K562 (cell line): ENCODE data around the gene OPRD1. TPM values are rescaled to one million over a fixed set of nuclear protein-coding genes. Genes with fewer than 3 reads are reported as not detected.

Experiments
- ATAC-seq: fragments of 200-7000 bp; cut with Tn5 transposase; 3 replicates; pipeline ENCODE4 v1.9.1; 2020; ENCODE audit warnings: moderate library complexity
- BruUV-seq: library from RNA; stranded (reverse); fragments of 400-500 nt; replicated peaks from 2 replicates; lab custom pipeline; 2021; lab: Mats Ljungman, UMichigan
- CTCF ChIA-PET: fragments of 300-600 bp; formaldehyde crosslinking; extraction: SDS; loops from one replicate; lab custom pipeline; 2021; ENCODE audit warnings: low intra/inter-chr PET ratio; lab: Yijun Ruan, JAX
- POLR2A ChIA-PET: fragments of 300-600, 350-650 bp; sonication (Branson Sonifier 250); formaldehyde crosslinking; extraction: SDS; loops from one replicate; lab custom pipeline; 2021; ENCODE audit warnings: antibody characterized with exemption, inconsistent platforms; lab: Yijun Ruan, JAX
- DNase-seq, 4 experiments: peaks; one replicate each; pipeline versions ENCODE4 v3.0.0 to v3.0.0-alpha.2; 2011 to 2018; ENCODE audit warnings: low spot score in 3 of 4, mixed read lengths in 3 of 4; ENCODE audit errors: extremely low read depth in 1 of 4
- FAIRE-seq: peaks from 2 replicates; lab custom pipeline; 2011; peaks lifted over from hg19 to GRCh38; lab: Jason Lieb, UNC
- H2AFZ ChIP-seq: 2 replicates; pipeline ENCODE4 v1.6.0; 2011; ENCODE audit warnings: low read depth, low read length, control low read depth, inconsistent platforms
- H3K27ac ChIP-seq: fragments of 200-600 bp; 3 replicates; pipeline ENCODE4 v1.8.0; 2011; ENCODE audit warnings: low read depth, mild to moderate bottlenecking, control low read depth, inconsistent platforms, low read length, moderate library complexity, mixed read lengths; ENCODE audit errors: extremely low read depth
- H3K27me3 ChIP-seq, 2 experiments: fragments of 300-600 bp in 1 of 2; 2 replicates in 1 of 2; 3 replicates in 1 of 2; pipeline versions ENCODE4 v1.6.0 to v1.8.0; 2011; ENCODE audit warnings: inconsistent platforms in 2 of 2, low read length in 2 of 2, mild to moderate bottlenecking in 1 of 2, mixed read lengths in 1 of 2, moderate library complexity in 1 of 2; ENCODE audit not compliant: control insufficient read depth in 2 of 2, insufficient read depth in 2 of 2
- H3K36me3 ChIP-seq: fragments of 300-600 bp; 3 replicates; pipeline ENCODE4 v1.8.0; 2011; ENCODE audit warnings: mild to moderate bottlenecking, low read length, inconsistent platforms; ENCODE audit not compliant: control insufficient read depth, insufficient read depth
- H3K4me1 ChIP-seq, 2 experiments: fragments of 200-600 bp in 1 of 2; replicated peaks in 1 of 2; 2 replicates in 1 of 2; 3 replicates in 1 of 2; pipeline versions ENCODE4 v1.5.1 to v1.8.0; 2011; ENCODE audit warnings: inconsistent platforms in 2 of 2, low read length in 2 of 2, mild to moderate bottlenecking in 1 of 2, mixed read lengths in 1 of 2, moderate library complexity in 1 of 2; ENCODE audit not compliant: control insufficient read depth in 2 of 2, insufficient read depth in 2 of 2
- H3K4me2 ChIP-seq: 2 replicates; pipeline ENCODE4 v1.6.1; 2011; ENCODE audit warnings: low read length, control low read depth, inconsistent platforms, mixed read lengths; ENCODE audit not compliant: insufficient read depth
- H3K4me3 ChIP-seq: fragments of 200-600 bp; sonication (generic), shearing (Covaris generic); 2 replicates; pipeline ENCODE4 v1.5.1; 2016; ENCODE audit warnings: control low read depth, inconsistent platforms
- H3K79me2 ChIP-seq: fragments of 200-600 bp; 3 replicates; pipeline ENCODE4 v1.8.0; 2011; ENCODE audit warnings: low read length, inconsistent platforms; ENCODE audit not compliant: control insufficient read depth, insufficient read depth
- H3K9ac ChIP-seq, 2 experiments: 2 replicates each; pipeline versions ENCODE4 v1.6.0 to v1.6.1; 2011; ENCODE audit warnings: low read depth in 2 of 2, low read length in 2 of 2, control low read depth in 1 of 2, inconsistent platforms in 1 of 2, mild to moderate bottlenecking in 1 of 2, mixed read lengths in 1 of 2; ENCODE audit not compliant: insufficient read depth in 1 of 2
- H3K9me1 ChIP-seq: one replicate; pipeline ENCODE4 v1.6.0; 2011; ENCODE audit warnings: inconsistent platforms, mild to moderate bottlenecking, low read length, moderate library complexity; ENCODE audit not compliant: control insufficient read depth, insufficient read depth
- H3K9me3 ChIP-seq: replicated peaks from 2 replicates; pipeline ENCODE4 v1.5.1; 2011; ENCODE audit warnings: low read depth, low read length, inconsistent platforms; ENCODE audit not compliant: control insufficient read depth, insufficient read depth
- H4K20me1 ChIP-seq: replicated peaks from 2 replicates; pipeline ENCODE4 v1.6.1; 2011; ENCODE audit warnings: low read length, inconsistent platforms, mixed read lengths; ENCODE audit not compliant: control insufficient read depth, insufficient read depth
- ADNP ChIP-seq: fragments of 200-800 bp; sonication (Bioruptor generic); IDR thresholded peaks from 2 replicates; pipeline ENCODE4 v1.6.1; 2016; ENCODE audit warnings: missing genetic modification characterization, missing compliant biosample characterization
- BCOR ChIP-seq: fragments of 450-650 bp; IDR thresholded peaks from 2 replicates; pipeline ENCODE4 v1.6.1; 2016
- CTBP1 ChIP-seq: fragments of 450-650 bp; IDR thresholded peaks from 2 replicates; pipeline ENCODE4 v1.6.1; 2016; ENCODE audit warnings: borderline replicate concordance
- EGR1 ChIP-seq: fragments of 450-650 bp; conservative IDR thresholded peaks from 2 replicates; pipeline ENCODE4 v1.6.1; 2017; ENCODE audit warnings: mild to moderate bottlenecking
- ETV1 ChIP-seq: fragments of 450-650 bp; conservative IDR thresholded peaks from 2 replicates; pipeline ENCODE4 v1.6.1; 2016; ENCODE audit warnings: missing genetic modification characterization, control low read depth, low read depth, missing compliant biosample characterization
- RBM25 ChIP-seq: fragments of 200-400 bp; formaldehyde crosslinking; IDR thresholded peaks from 2 replicates; pipeline ENCODE4 v1.6.1; 2018; ENCODE audit warnings: low read length, low read depth, moderate library complexity; ENCODE audit not compliant: severe bottlenecking
- RBM39 ChIP-seq: fragments of 200-400 bp; formaldehyde crosslinking; optimal IDR thresholded peaks from 2 replicates; pipeline ENCODE3; 2018; ENCODE audit warnings: low read depth, low read length
- RFX1 ChIP-seq: fragments of 450-650 bp; IDR thresholded peaks from 2 replicates; pipeline ENCODE4 v1.6.1; 2016; ENCODE audit warnings: mild to moderate bottlenecking, moderate library complexity
- WGBS: fragments of 100-300 bp; shearing (Covaris generic); methylation state at CpG from one replicate; pipeline ENCODE4 v1.1.6; 2016; ENCODE audit warnings: low coverage, mixed read lengths; ENCODE audit not compliant: insufficient coverage; ENCODE audit errors: missing lambda C conversion rate; 5-methylcytosine and 5-hydroxymethylcytosine counted together
- in situ Hi-C: fragments of 300-500 bp; cut with MboI; formaldehyde crosslinking; loops from 4 replicates; pipeline ENCODE4 v1.15.0; 2018; ENCODE audit warnings: inconsistent platforms, mixed read lengths
- intact Hi-C: fragments of 100-400 bp; cut with micrococcal nuclease; formaldehyde crosslinking; loops from 2 replicates; pipeline ENCODE4 v1.14.2; 2022
- polyA plus RNA-seq, 8 experiments: library from polyadenylated mRNA; depleted of rRNA in 4 of 8; stranded (reverse) in 5 of 8; unstranded in 3 of 8; fragments of >200 nt; fragmentation: Nextera tagmentation in 2 of 8; fragmentation: Illumina TruSeq in 1 of 8; extraction: Ambion mirVana in 2 of 8; extraction: Trizol in 1 of 8; gene quantifications; 2 replicates each; pipeline versions ENCODE4 v1.2.1 to v1.2.3, GENCODE V29; 2011 to 2014; ENCODE audit warnings: inconsistent platforms in 1 of 8, missing spikeins in 1 of 8
- total RNA-seq, 7 experiments: library from RNA; depleted of rRNA in 6 of 7; stranded (reverse); fragments of >200 nt in 6 of 7; fragmentation: Illumina TruSeq in 2 of 7; extraction: Trizol in 2 of 7; gene quantifications; 2 replicates each; pipeline versions ENCODE4 v1.2.1 to v1.2.3, GENCODE V29; 2011 to 2021; ENCODE audit warnings: low replicate concordance in 1 of 7

The OPRD1 gene
- total and polyA plus RNA-seq, 9 of the 15 experiments (the other 6 are each of a cell fraction or from before 2014, with no cell fraction given), result under 0.01 to 0.03 (median under 0.01) TPM; not detected in 6

DNA sequence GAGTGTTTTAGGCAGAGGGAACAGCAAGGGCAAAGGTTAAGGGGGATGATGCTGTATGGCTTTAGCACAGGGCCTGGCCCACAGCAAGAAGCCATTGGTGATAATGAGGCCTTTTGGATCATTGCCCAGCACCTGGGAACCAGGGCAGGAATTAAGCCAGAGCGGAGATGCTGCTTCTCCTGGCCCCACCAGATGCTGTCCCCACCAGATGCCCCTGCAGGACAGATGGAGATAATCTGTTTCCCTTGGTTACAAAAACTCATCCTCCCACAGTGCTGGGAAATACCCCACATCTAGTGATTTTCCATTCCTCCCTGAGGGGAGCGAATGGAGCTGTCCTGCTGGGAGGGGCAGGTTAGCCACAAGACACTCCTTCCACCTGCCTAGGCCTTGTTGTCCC lies 18.8 kb downstream of the OPRD1 start (continued):
- peak; percentile 38; the same call in 1 of the 2 replicates for TF ChIP-seq CTBP1
- TF ChIP-seq RBM39, result no peak
- peak; percentile 65 for TF ChIP-seq RFX1

DNA sequence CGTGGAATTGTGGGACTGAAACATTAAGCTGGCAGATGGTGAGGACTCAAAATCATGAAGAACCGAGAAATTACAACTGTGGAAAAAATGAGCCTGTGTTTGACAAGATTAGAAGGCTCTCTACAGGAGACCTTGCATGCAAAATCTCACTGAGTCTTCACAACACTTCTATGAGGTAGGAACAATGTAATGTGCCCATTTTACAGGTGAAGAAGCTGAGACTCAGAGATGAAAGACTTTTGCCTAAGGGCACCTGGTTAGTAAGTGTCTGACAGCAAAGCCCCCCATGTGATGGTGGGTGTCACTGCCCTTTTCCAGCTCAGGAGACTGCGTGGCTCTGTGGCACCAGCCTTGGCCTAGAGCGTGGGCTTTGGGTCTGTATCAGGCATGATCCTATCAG lies 21.0 kb downstream of the OPRD1 start:
- in situ Hi-C loops, result no loop called here
- ATAC-seq, result no peak
- H3K9me3 ChIP-seq, result no peaks in the 10 kb centered on the region
- 0 out of 2 replicates have a peak, but pooled peaks have one; percentile 35 for TF ChIP-seq ADNP (tag)
- TF ChIP-seq EGR1, result no peak
- TF ChIP-seq ETV1 (tag), result no peak
- peak; percentile 85 for TF ChIP-seq RBM25
- peak; percentile 47; the same call in 1 of the 2 replicates for TF ChIP-seq BCOR
- TF ChIP-seq, all 486 proteins: peak for 3
- Histone ChIP-seq H3K79me2 (no peaks in the 10 kb centered on the region), H3K9ac (no peak overlapping the region), H3K27ac (no peak overlapping the region), H3K27me3 (peaks cover 24 to 44% of the 10 kb centered on the region in 2 experiments), H3K4me1 (no peaks in the 10 kb centered on the region), H4K20me1 (no peaks in the 10 kb centered on the region; the same call in 1 of the 2 replicates), H3K4me2 (no peak overlapping the region), H3K9me1 (no peaks in the 10 kb centered on the region), H2AFZ (no peak overlapping the region), H3K36me3 (no peaks in the 10 kb centered on the region), H3K4me3 (no peak overlapping the region)
- FAIRE-seq (no peak), DNase-seq (no peak)
- WGBS, result 4% methylated on average over 4 of the region's 4 CpGs
- BruUV-seq, result no TSS peak
- ChIA-PET CTCF (no interaction called here), POLR2A (interaction anchor here (0.5 to 1.3 kb wide), 4 partner anchors 59 to 184 kb away, joined by 3 to 4 read pairs (median 3); partner anchors contain the start of gene RNU11)
- intact Hi-C loops, result no loop called here
